DMS 273 treated with DMSO at 0.1 percent for 48 hours (cell line): ENCODE data around the gene EVI5L.

Source experiments
- DNase-seq: peaks from one replicate; lab custom pipeline; 2025; lab: John Stamatoyannopoulos, UW

Gene EVI5L

GRCh38 chr19:7912697-7913564 is 82.9 kb downstream of the EVI5L start:
- no peak for DNase-seq

- DNase-seq, result no peak
Observed at GRCh38 chr19:7913652-7914051, 83.6 kb downstream of the EVI5L start.

- no peak for DNase-seq
Observed at GRCh38 chr19:7914099-7914498, 84.1 kb downstream of the EVI5L start.
